CD14-positive monocyte (primary cell): Measurements from ENCODE around the gene KIF3A. TPM values are rescaled to one million over a fixed set of nuclear protein-coding genes. Genes with fewer than 3 reads are reported as not detected.

Experiments
- DNase-seq, 3 donors: peaks; one replicate each; pipeline ENCODE4 v3.0.0-alpha.2; 2011 to 2022
- H2AFZ ChIP-seq: 2 replicates; pipeline ENCODE4 v1.6.0; 2012; ENCODE audit warnings: mild to moderate bottlenecking, low read depth, low read length, inconsistent platforms; ENCODE audit not compliant: insufficient read depth, poor library complexity, severe bottlenecking
- H3K27ac ChIP-seq, 2 donors: 1 replicate in 1 of 2; 2 replicates in 1 of 2; pipeline ENCODE4 v1.5.1; 2012 to 2013; ENCODE audit warnings: low read length in 2 of 2, control low read depth in 1 of 2, inconsistent platforms in 1 of 2, low read depth in 1 of 2, mild to moderate bottlenecking in 1 of 2
- H3K27me3 ChIP-seq, 2 donors: one replicate each; pipeline versions ENCODE4 v1.6.0 to v1.6.1; 2011 to 2013; ENCODE audit warnings: low read length in 2 of 2; ENCODE audit not compliant: control insufficient read depth in 2 of 2, insufficient read depth in 2 of 2
- H3K36me3 ChIP-seq, 2 donors: replicated peaks in 1 of 2; 1 replicate in 1 of 2; 2 replicates in 1 of 2; pipeline versions ENCODE4 v1.5.1 to v1.6.1; 2012 to 2013; ENCODE audit warnings: low read length in 2 of 2, control low read depth in 1 of 2, inconsistent platforms in 1 of 2, mild to moderate bottlenecking in 1 of 2; ENCODE audit not compliant: insufficient read depth in 2 of 2, control insufficient read depth in 1 of 2
- H3K4me1 ChIP-seq, 2 donors: 1 replicate in 1 of 2; 2 replicates in 1 of 2; pipeline versions ENCODE4 v1.5.1 to v1.6.1; 2012 to 2013; ENCODE audit warnings: low read length in 2 of 2, control low read depth in 1 of 2, inconsistent platforms in 1 of 2, mild to moderate bottlenecking in 1 of 2, moderate library complexity in 1 of 2; ENCODE audit not compliant: insufficient read depth in 2 of 2, control insufficient read depth in 1 of 2
- H3K4me2 ChIP-seq: replicated peaks from 2 replicates; pipeline ENCODE3; 2012; ENCODE audit warnings: low read length, moderate library complexity, mild to moderate bottlenecking; ENCODE audit not compliant: poor library complexity, severe bottlenecking; ENCODE audit errors: extremely low read depth
- H3K4me3 ChIP-seq, 3 experiments: fragments of 200-600 bp in 1 of 3; sonication (generic) in 1 of 3; replicated peaks in 1 of 3; 1 replicate in 2 of 3; 2 replicates in 1 of 3; pipeline ENCODE4 v1.5.1; 2011 to 2013; ENCODE audit warnings: low read length in 3 of 3, mild to moderate bottlenecking in 3 of 3, control low read depth in 2 of 3, low read depth in 2 of 3, inconsistent platforms in 1 of 3, moderate library complexity in 1 of 3
- H3K79me2 ChIP-seq: 2 replicates; pipeline ENCODE4 v1.6.0; 2012; ENCODE audit warnings: mild to moderate bottlenecking, control low read depth, inconsistent platforms, low read length, moderate library complexity; ENCODE audit not compliant: insufficient read depth
- H3K9ac ChIP-seq: 2 replicates; pipeline ENCODE4 v1.6.0; 2017; ENCODE audit warnings: low read length, mild to moderate bottlenecking; ENCODE audit not compliant: insufficient read depth, poor library complexity, severe bottlenecking
- H3K9me3 ChIP-seq, 2 donors: replicated peaks in 1 of 2; 1 replicate in 1 of 2; 2 replicates in 1 of 2; pipeline versions ENCODE4 v1.5.1 to v1.6.1; 2012 to 2013; ENCODE audit warnings: low read length in 2 of 2, control low read depth in 1 of 2; ENCODE audit not compliant: control insufficient read depth in 1 of 2, insufficient read depth in 1 of 2
- H4K20me1 ChIP-seq: 2 replicates; pipeline ENCODE4 v1.6.0; 2012; ENCODE audit warnings: mild to moderate bottlenecking, low read length, control low read depth, moderate library complexity; ENCODE audit not compliant: insufficient read depth
- H3K27ac Mint-ChIP-seq, 7 donors: one replicate each; pipeline ENCODE4 v1.8.0; 2020; ENCODE audit warnings: mild to moderate bottlenecking in 7 of 7, mixed read lengths in 7 of 7, moderate library complexity in 6 of 7, inconsistent platforms in 2 of 7
- H3K27me3 Mint-ChIP-seq, 3 donors: one replicate each; pipeline ENCODE4 v1.8.0; 2021 to 2022; ENCODE audit warnings: low read depth in 3 of 3, mild to moderate bottlenecking in 3 of 3, mixed read lengths in 3 of 3, moderate library complexity in 3 of 3, inconsistent platforms in 1 of 3
- H3K36me3 Mint-ChIP-seq, 2 donors: one replicate each; pipeline ENCODE4 v1.8.0; 2020; ENCODE audit warnings: mixed read lengths in 2 of 2, inconsistent platforms in 1 of 2, mild to moderate bottlenecking in 1 of 2
- H3K4me1 Mint-ChIP-seq: one replicate; pipeline ENCODE4 v1.8.0; 2020; ENCODE audit warnings: mild to moderate bottlenecking, mixed read lengths
- H3K4me3 Mint-ChIP-seq, 2 donors: one replicate each; pipeline ENCODE4 v1.8.0; 2020; ENCODE audit warnings: mild to moderate bottlenecking in 2 of 2, mixed read lengths in 2 of 2, moderate library complexity in 1 of 2
- H3K9me3 Mint-ChIP-seq, 7 donors: one replicate each; pipeline ENCODE4 v1.8.0; 2020 to 2022; ENCODE audit warnings: mixed read lengths in 7 of 7, mild to moderate bottlenecking in 6 of 7, moderate library complexity in 6 of 7, inconsistent platforms in 2 of 7
- CTCF ChIP-seq: fragments of 200-600 bp; IDR thresholded peaks from one replicate; pipeline ENCODE4 v1.8.0; 2022; ENCODE audit warnings: antibody characterized with exemption, mild to moderate bottlenecking
- WGBS: methylation state at CpG from one replicate; pipeline ENCODE4 v1.1.5; 2013; ENCODE audit warnings: missing lambda C conversion rate; ENCODE audit not compliant: insufficient coverage; 5-methylcytosine and 5-hydroxymethylcytosine counted together
- intact Hi-C, 2 donors: fragments of 100-400 bp; cut with micrococcal nuclease; formaldehyde crosslinking; loops; one replicate each; pipeline versions ENCODE4 v1.15.0 to v1.15.1; 2023
- polyA plus RNA-seq, 3 donors: library from polyadenylated mRNA; depleted of rRNA in 1 of 3; unstranded in 2 of 3; stranded (reverse) in 1 of 3; fragments of 300-500 nt in 2 of 3; fragments of >200 nt in 1 of 3; fragmentation: Illumina TruSeq in 2 of 3; gene quantifications; 1 replicate in 2 of 3; 2 replicates in 1 of 3; pipeline ENCODE4 v1.2.3, GENCODE V29; 2012 to 2021

Gene KIF3A
- polyA plus RNA-seq, 3 donors = 0.68 to 1.3 (median 1.2) TPM

GRCh38 chr5:132774896-132775295 lies 37.5 kb upstream of the KIF3A start:
- H3K79me2 ChIP-seq = no peaks in the 10 kb centered on the region
- H3K9ac ChIP-seq = no peak overlapping the region

GRCh38 chr5:132774406-132774805 lies 37.1 kb upstream of the KIF3A start:
- H3K79me2 ChIP-seq = no peaks in the 10 kb centered on the region
- TF ChIP-seq CTCF = no peak

More at GRCh38 chr5:132774896-132775295, 37.5 kb upstream of the KIF3A start:
- peaks cover 0 to 11% (median 1%) of the 10 kb centered on the region in 7 donors for H3K9me3 Mint-ChIP-seq
- no peak overlapping the region for H3K27ac ChIP-seq
- peaks cover 21% of the 10 kb centered on the region for H3K4me1 Mint-ChIP-seq
- H3K27me3 ChIP-seq = peaks cover 34 to 54% of the 10 kb centered on the region in 2 donors
- peaks cover 3 to 9% of the 10 kb centered on the region in 2 donors for H3K9me3 ChIP-seq
- TF ChIP-seq CTCF = no peak
- peak overlapping the region in 1 of 7 donors; percentile 60 for H3K27ac Mint-ChIP-seq
- H3K27me3 Mint-ChIP-seq = peaks cover 52 to 71% (median 56%) of the 10 kb centered on the region in 3 donors
- no peaks in the 10 kb centered on the region for H3K36me3 ChIP-seq
- no peak overlapping the region for H3K4me3 ChIP-seq
- intact Hi-C loops = no loop called here
- 90% methylated on average over 5 of the region's 5 CpGs for WGBS
- H3K36me3 Mint-ChIP-seq = peaks cover 3 to 4% of the 10 kb centered on the region in 2 donors
- no peak overlapping the region for H3K4me2 ChIP-seq
- H4K20me1 ChIP-seq = no peaks in the 10 kb centered on the region
- H3K4me3 Mint-ChIP-seq = no peak overlapping the region
- no peak for DNase-seq
- H2AFZ ChIP-seq = no peak overlapping the region
- H3K4me1 ChIP-seq = peaks cover 15 to 17% of the 10 kb centered on the region in 2 donors

More at GRCh38 chr5:132774406-132774805, 37.1 kb upstream of the KIF3A start:
- Histone ChIP-seq H3K36me3 (no peaks in the 10 kb centered on the region), H3K27me3 (peaks cover 29 to 50% of the 10 kb centered on the region in 2 donors), H4K20me1 (no peaks in the 10 kb centered on the region), H3K4me3 (no peak overlapping the region), H3K4me1 (peaks cover 15 to 17% of the 10 kb centered on the region in 2 donors), H3K4me2 (no peak overlapping the region), H3K27ac (no peak overlapping the region), H3K9me3 (peaks cover 3 to 9% of the 10 kb centered on the region in 2 donors), H2AFZ (no peak overlapping the region), H3K9ac (no peak overlapping the region)
- Mint-ChIP-seq H3K27me3 (peaks cover 47 to 66% (median 52%) of the 10 kb centered on the region in 3 donors), H3K9me3 (peaks cover 0 to 11% (median 1%) of the 10 kb centered on the region in 7 donors), H3K4me3 (no peak overlapping the region), H3K27ac (peak overlapping the region in 1 of 7 donors; percentile 60), H3K36me3 (peaks cover 3 to 4% of the 10 kb centered on the region in 2 donors), H3K4me1 (peaks cover 21% of the 10 kb centered on the region)
- WGBS = 87% methylated on average over 3 of the region's 3 CpGs
- no peak for DNase-seq
- intact Hi-C loops = no loop called here
